Measurements from ENCODE around the gene PRM1.
"Not testable (repeated sequence)": the region's sequence is repeated elsewhere in the genome, so short reads cannot be mapped to it uniquely, and the experiment has no call there.

The PRM1 gene

DNA sequence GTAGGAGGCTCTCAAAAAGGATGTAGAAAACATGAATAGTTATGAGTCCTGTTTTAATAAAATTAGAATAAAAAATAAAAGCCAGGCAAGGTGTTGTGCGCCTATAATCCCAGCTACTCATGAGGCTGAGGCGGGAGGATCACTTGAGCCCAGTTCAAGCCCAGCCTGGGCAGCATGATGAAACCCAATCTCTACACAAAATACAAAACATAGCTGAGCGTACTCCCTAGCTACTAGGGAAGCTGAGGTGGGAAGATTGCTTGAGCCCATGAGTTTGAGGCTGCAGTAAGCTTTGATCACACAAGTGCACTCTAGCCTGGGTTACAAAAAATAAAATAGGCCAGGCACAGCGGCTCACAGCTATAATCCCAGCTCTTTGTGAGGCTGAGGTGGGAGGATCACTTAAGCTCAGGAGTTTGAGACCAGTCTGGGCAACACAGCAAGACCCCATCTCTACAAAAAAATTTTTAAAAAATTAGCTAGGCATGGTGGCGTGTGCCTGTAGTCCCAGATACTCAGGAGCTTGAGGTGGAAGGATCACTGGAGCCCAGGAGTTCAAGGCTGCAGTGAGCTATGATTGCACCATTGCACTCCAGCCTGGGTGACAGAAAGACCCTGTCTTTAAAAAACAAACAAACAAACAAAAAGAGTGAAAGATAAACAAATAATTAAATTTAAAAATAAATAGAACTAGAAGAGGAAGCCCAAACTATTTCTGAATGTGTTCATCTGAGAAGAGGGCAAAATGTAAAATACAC is 17.2 kb upstream of the PRM1 start:
- H3K4me3 ChIP-seq (ENCODE audit: low read depth, low read length) = no peak overlapping the region

GRCh38 chr16:11297492-11298142 is 16.5 kb upstream of the PRM1 start:
- H3K4me3 ChIP-seq (ENCODE audit: low read depth, low read length) = no peak overlapping the region

DNA sequence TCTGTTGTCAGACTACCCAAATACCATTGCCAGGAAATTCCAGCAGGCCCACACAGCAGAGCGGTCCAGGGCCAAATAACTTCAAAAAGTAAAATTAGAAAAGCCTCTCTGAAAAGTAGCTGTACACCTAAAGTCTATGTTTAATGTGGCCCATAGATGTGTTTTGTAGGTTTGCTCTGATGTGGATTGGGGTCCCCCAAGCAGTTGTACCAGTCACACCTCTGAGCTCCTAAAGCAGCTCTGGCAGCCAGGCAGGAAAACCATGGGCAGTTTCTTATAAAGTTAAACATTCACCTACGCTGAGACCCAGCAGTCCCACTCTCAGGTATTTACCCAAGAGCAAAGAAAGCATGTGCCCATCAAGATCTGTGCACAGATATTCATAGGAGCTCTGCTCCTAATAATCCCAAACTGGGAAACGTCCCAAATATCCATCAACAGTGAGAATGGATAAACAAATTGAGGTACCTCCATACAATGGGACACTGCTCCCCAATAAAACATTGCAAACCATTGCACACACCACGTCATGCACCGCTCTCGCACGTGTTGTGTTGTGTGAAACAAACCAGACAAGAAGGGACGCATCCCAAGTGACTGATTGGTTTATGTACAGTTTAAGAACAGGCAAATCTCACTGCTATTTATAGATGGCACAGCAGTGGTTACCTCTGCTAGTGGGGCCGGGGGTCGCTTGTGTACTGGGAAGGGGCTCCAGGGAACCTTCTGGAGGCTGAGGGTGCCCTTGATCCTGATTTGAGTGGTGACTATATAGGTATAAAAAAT is 15.8 kb upstream of the PRM1 start:
- H3K4me3 ChIP-seq (ENCODE audit: low read depth, low read length) = no peak overlapping the region

GRCh38 chr16:11296351-11296705 is 15.2 kb upstream of the PRM1 start:
- H3K4me3 ChIP-seq (ENCODE audit: low read depth, low read length) = no peak overlapping the region

DNA sequence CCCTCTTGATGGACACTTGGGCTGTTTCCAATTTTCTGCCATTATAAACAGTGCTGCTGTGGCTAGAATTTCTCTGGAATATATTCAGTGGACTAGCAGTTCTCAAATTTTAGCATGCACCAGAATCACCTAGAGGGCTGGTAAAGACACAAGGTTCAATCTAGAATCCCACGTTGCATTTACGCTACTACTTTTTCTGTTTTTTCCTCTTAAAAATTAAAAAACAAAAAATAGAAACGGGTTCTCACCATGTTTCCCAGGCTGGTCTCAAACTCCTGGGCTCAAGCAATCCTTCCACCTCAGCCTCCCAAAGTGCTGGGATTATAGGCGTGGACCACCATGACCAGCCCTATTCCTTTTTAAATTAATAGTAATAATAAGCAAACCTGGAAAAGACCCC is 14.5 kb upstream of the PRM1 start:
- H3K4me3 ChIP-seq (ENCODE audit: low read depth, low read length) = no peak overlapping the region

DNA sequence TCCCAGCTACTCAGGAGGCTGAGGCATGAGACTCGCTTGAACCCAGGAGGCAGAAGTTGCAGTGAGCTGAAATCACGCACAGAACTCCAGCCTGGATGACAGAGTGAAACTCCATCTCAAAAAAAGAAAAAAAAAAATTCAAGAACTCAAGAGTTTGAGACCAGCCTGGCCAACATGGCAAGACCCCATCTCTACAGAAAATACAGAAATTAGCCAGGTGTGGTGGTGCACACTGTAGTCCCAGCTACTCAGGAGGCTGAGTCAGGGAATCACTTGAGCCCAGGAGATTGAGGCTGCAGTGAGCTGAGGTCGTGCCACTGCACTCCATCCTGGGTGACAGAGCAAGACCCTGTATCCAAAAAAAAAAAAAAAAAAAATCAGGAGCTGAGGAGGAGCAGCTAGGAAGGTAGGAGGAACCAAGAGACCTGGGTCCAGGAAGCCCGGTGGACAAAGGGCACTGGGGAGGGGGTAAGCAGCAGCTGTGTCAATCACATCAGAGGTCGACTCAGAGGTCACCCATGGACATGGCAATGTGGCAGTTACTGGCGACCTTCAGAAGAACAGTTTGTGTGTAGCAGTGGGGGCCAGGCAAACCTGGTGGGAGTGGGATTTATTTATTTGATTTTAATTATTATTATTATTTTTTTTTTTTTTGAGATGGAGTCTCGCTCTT is 11.1 kb upstream of the PRM1 start:
- H3K4me3 ChIP-seq (ENCODE audit: low read depth, low read length) = no peak overlapping the region

- H3K4me3 ChIP-seq (ENCODE audit: low read depth, low read length) = no peak overlapping the region
Measured at GRCh38 chr16:11291091-11291703, 10.1 kb upstream of the PRM1 start.

GRCh38 chr16:11290102-11290893 is 9.2 kb upstream of the PRM1 start:
- no peak overlapping the region for H3K4me3 ChIP-seq (ENCODE audit: low read depth, low read length)

DNA sequence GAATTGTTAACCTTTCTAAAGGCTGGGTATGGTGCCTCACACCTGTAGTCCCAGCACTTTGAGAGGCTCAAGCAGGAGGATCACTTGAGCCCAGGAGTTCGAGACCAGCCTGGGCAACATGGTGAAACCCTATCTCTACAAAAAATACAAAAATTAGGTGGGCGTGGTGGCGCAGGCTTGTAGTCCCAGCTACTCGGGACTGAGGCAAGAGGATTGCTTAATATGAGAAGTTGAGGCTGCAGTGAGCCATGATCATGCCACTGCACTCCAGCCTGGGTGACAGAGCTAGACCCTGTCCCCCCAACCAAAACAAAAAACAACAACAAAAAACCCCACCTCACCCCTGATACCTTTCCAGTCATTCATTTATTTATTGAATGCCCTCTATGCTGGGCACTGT is 8.6 kb upstream of the PRM1 start:
- not testable (repeated sequence) for H3K4me3 ChIP-seq (ENCODE audit: low read depth, low read length)

DNA sequence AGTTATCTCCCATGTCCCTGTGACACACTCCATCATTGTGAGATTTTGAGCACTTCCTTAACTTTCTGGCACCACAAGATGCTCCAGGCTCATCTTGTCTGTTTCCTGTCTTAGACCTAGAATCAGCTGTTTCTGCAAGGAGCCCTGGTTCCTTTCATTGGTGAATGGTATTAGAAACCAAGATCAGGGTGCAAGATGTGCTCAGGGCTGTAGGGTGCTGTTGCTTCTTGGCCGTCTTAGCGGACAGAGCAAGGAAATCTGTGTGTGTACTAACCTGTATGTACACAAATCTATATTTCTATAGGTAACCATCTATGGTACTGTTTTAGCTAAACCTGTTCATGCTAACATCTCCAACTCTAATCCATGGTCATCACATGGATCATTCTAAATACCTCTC is 8.1 kb upstream of the PRM1 start:
- H3K4me3 ChIP-seq (ENCODE audit: low read depth, low read length) = no peak overlapping the region

DNA sequence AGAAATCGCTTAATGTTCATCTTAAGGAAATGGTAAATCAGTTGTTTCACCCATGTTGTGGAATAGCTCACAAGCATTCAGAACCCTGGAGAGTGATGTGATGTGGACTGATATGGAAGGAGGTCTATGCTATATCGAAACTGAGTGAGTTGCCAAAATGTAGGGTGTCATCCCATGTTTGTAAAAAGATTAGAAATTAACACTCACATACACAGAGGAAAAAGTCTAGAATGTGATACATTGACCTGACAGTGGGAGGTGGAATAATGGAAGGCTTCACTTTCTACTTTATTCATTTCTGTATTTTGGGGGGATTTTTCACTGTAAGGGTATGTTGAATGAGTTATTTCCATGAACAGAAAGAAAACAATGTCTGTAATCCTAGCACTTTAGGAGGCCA is 4.7 kb upstream of the PRM1 start:
- no peak overlapping the region for H3K4me3 ChIP-seq (ENCODE audit: low read depth, low read length)

GRCh38 chr16:11283820-11284248 is 2.7 kb upstream of the PRM1 start:
- H3K4me3 ChIP-seq (ENCODE audit: low read depth, low read length) = no peak overlapping the region

DNA sequence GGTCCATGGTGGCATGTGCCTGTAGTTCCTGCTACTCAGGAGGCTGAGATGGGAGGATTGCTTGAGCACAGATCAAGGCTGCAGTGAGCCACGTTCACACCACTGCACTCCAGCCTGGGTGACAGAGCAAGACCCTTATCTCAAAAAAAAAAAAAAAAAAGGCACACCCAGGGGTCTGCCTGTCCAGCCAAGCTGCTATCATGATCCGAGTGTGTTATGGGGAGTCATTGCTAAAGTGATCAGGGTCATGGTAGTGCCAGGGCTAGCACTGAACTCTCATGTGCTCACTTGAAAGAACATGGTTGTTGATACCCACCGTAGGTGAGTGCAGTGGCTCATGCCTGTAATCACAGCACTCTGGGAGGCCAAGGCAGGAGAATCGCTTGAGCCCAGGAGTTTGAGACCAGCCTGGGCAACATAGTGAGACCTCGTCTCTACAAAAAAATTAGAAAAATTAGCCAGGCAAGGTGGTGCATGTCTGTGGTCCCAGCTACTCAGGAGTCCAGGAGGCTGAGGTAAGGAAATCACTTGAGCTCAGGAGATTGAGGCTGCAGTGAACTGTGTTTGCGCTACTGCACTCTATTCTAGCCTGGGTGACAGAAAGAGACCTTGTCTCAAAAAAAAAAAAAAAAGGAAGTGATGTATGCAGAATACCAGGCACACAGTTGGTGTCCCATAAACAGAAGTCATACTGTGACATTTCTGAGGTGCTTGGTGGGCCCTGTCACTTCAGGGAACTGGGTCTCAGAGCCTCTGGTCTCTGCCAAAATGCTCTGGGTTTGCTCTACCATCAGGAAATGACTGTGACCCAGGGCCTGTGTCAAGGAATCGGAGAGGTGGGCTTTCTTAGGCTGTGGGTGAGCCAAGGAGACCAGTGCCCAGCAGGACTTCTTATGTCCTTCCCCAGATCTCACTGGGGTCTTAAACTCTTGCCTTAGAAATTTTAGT is 2.2 kb downstream of the PRM1 start:
- H3K4me3 ChIP-seq (ENCODE audit: low read depth, low read length) = no peak overlapping the region

GRCh38 chr16:11277607-11278337 is 3.4 kb downstream of the PRM1 start:
- no peak overlapping the region for H3K4me3 ChIP-seq (ENCODE audit: low read depth, low read length)

GRCh38 chr16:11276896-11277593 is 4.1 kb downstream of the PRM1 start:
- H3K4me3 ChIP-seq (ENCODE audit: low read depth, low read length) = no peak overlapping the region

DNA sequence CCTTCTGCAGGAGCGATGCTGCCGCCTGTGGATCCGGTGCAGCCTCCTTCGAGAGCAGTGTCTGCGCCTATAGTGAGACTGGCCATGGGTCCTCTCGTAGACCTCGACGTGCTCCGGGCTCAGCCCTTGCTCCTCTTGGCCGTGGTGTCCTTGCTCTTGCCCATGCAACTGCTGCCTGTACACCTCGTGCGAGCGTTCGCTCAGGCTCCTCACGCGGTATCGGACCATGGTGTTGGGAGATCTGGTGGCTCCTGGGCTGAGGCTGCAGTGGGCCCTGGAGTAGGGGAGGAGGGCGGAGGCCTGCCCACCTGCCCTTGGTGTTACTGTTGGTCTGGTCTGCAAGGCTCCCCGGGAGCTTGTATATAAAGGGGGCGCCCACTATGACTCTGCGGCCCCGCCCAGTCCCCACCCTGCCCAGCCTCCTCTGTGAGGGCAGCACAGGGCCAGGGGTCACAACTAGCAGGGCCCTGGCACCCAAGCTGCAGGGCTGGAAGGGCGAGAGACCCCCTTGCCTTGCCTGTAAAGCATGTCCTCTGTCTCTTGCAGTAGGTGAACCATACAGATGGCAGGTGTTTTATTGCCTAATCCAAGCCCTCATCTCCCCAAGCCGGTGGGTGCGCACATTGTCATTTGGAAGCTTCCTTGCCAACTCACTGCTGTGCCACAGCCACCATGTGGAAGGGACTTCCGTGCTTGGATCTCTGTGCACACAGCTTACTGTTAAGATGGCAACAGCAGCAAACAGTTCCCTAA is 4.8 kb downstream of the PRM1 start, which contains the start of gene PRM2:
PRM2 (minus strand) TSS at position 338 of the 753 bp plus-strand sequence; CDS start at position 228, 110 bp downstream.
- no peak within 1 kb of the TSS for H3K4me3 ChIP-seq (ENCODE audit: low read depth, low read length)

GRCh38 chr16:11274964-11275363 is 6.2 kb downstream of the PRM1 start:
- H3K4me3 ChIP-seq (ENCODE audit: low read depth, low read length) = no peak overlapping the region
